ENCODE results near the gene DOCK11. TPM values are rescaled to one million over a fixed set of nuclear protein-coding genes. Genes with fewer than 3 reads are reported as not detected.

The DOCK11 gene
- total and polyA plus RNA-seq, 9 of the 15 experiments (the other 6 are each of a cell fraction or from before 2014, with no cell fraction given), result 41.8 to 77.8 (median 50.9) TPM

DNA sequence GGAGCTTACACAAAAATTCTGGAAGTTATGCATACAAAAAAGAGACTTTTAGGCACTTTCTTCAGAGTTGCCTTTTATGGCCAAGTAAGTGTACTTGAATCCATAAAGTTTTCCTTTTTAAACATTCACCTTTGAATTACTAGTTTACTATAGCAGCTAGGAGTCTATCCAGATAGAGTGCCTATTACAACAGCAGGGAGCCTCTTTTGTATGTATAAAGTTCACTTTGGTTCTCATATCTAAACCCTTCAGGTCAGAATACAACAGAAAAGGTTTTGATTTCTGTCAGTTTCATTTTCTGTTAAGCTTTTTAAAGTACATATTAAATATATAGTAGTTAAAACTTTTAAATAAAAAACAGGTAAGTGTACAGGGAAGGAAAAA lies 180.3 kb downstream of the DOCK11 start (continued):
- TF ChIP-seq RCOR1 (IDR thresholded peaks at IDR 0.05; ENCODE audit: borderline replicate concordance in 1 of 2, low read depth in 2 of 2, low read length in 2 of 2) (no peak), ILF3 (IDR thresholded peaks at IDR 0.05; ENCODE audit: borderline replicate concordance) (no peak), RBM34 (IDR thresholded peaks at IDR 0.05; ENCODE audit: borderline replicate concordance, insufficient read depth, low read length) (no peak), EHMT2 (IDR thresholded peaks at IDR 0.05) (no peak), PTRF (tag; IDR thresholded peaks at IDR 0.05) (no peak), TCF7L2 (IDR thresholded peaks at IDR 0.05; ENCODE audit: low read depth, low read length) (no peak)

DNA sequence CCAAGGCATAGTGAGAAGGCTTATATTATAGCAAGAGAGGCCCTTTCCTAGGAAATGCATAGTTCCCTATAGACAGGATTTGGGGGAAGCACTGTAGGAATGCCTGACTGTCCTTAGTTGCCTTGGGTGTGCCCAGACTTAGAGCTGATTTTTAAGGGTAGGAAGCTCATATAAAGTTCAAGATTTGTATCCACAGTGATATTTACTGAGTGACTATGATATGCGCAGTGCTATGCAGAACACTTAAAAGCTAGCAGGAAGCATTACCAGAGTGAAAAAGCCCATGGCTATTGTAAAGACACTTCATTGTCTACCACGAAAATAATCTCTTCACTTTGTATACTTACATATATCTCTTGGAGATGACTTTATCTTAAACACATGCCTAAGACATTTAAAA lies 181.7 kb downstream of the DOCK11 start:
- Histone ChIP-seq H2AFZ (ENCODE audit: low read depth, low read length) (no peak overlapping the region), H3K27ac (ENCODE audit: extremely low read depth, low read depth, low read length) (no peak overlapping the region), H3K27me3 (ENCODE audit: control insufficient read depth in 2 of 2, insufficient read depth in 2 of 2, low read length in 2 of 2) (no peaks in the 10 kb centered on the region), H4K20me1 (replicated peaks; ENCODE audit: control insufficient read depth, insufficient read depth, low read length) (no peaks in the 10 kb centered on the region), H3K4me3 (no peak overlapping the region), H3K4me2 (ENCODE audit: insufficient read depth, low read length) (no peak overlapping the region), H3K9me1 (ENCODE audit: control insufficient read depth, insufficient read depth, low read length) (no peaks in the 10 kb centered on the region), H3K79me2 (ENCODE audit: control insufficient read depth, insufficient read depth, low read length) (no peaks in the 10 kb centered on the region), H3K36me3 (ENCODE audit: control insufficient read depth, insufficient read depth, low read length) (peaks cover 68% of the 10 kb centered on the region; the same call in 2 of the 3 replicates), H3K9ac (ENCODE audit: insufficient read depth in 1 of 2, low read depth in 2 of 2, low read length in 2 of 2) (no peak overlapping the region), H3K9me3 (replicated peaks; ENCODE audit: control insufficient read depth, insufficient read depth, low read depth, low read length) (no peaks in the 10 kb centered on the region), H3K4me1 (replicated peaks in 1 of 2; ENCODE audit: control insufficient read depth in 2 of 2, insufficient read depth in 2 of 2, low read length in 2 of 2) (no peaks in the 10 kb centered on the region)
- in situ Hi-C loops (cut with MboI), result no loop called here
- ATAC-seq (no peak), FAIRE-seq (no peak), DNase-seq (ENCODE audit: extremely low read depth in 1 of 4, low spot score in 3 of 4) (no peak)
- ChIA-PET POLR2A (no interaction called here), CTCF (ENCODE audit: low intra/inter-chr PET ratio) (interaction anchor here (0.6 kb wide), 1 partner anchor 28 kb away, joined by 3 read pairs; no protein-coding TSS in a partner anchor)
- intact Hi-C loops (cut with micrococcal nuclease), result no loop called here
- BruUV-seq (replicated peaks), result no TSS peak
- 49% methylated on average over 2 of the region's 2 CpGs for WGBS (ENCODE audit: insufficient coverage, low coverage, missing lambda C conversion rate)
- TF ChIP-seq HNRNPH1 (optimal IDR thresholded peaks at IDR 0.05; ENCODE audit: low read depth, low read length), result no peak
- TF ChIP-seq, protein P1, sequence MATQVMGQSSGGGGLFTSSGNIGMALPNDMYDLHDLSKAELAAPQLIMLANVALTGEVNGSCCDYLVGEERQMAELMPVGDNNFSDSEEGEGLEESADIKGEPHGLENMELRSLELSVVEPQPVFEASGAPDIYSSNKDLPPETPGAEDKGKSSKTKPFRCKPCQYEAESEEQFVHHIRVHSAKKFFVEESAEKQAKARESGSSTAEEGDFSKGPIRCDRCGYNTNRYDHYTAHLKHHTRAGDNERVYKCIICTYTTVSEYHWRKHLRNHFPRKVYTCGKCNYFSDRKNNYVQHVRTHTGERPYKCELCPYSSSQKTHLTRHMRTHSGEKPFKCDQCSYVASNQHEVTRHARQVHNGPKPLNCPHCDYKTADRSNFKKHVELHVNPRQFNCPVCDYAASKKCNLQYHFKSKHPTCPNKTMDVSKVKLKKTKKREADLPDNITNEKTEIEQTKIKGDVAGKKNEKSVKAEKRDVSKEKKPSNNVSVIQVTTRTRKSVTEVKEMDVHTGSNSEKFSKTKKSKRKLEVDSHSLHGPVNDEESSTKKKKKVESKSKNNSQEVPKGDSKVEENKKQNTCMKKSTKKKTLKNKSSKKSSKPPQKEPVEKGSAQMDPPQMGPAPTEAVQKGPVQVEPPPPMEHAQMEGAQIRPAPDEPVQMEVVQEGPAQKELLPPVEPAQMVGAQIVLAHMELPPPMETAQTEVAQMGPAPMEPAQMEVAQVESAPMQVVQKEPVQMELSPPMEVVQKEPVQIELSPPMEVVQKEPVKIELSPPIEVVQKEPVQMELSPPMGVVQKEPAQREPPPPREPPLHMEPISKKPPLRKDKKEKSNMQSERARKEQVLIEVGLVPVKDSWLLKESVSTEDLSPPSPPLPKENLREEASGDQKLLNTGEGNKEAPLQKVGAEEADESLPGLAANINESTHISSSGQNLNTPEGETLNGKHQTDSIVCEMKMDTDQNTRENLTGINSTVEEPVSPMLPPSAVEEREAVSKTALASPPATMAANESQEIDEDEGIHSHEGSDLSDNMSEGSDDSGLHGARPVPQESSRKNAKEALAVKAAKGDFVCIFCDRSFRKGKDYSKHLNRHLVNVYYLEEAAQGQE (IDR thresholded peaks at IDR 0.05; ENCODE audit: borderline replicate concordance), result no peak
- TF ChIP-seq, protein P1 (CRISPR knock-in tag; IDR thresholded peaks at IDR 0.05; ENCODE audit: low read depth), result no peak
- no peak for TF ChIP-seq MECOM (CRISPR knock-in tag; IDR thresholded peaks at IDR 0.05)
- TF ChIP-seq FOXK2 (conservative IDR thresholded peaks at IDR 0.05 in 1 of 2, IDR thresholded peaks at IDR 0.05 in 1 of 2; ENCODE audit: low read depth in 2 of 2), result no peak
- no peak for TF ChIP-seq POLR2G (IDR thresholded peaks at IDR 0.05; ENCODE audit: low read depth, low read length)
- TF ChIP-seq RUNX1 (IDR thresholded peaks at IDR 0.05; ENCODE audit: low read depth), result no peak
